Effector memory CD4-positive, alpha-beta T cell (primary cell): Measurements from ENCODE around the gene OR2T35.

Experiments
- DNase-seq, 3 donors: peaks; one replicate each; pipeline ENCODE4 v3.0.0-alpha.2; 2020
- H3K27ac ChIP-seq: 2 replicates; pipeline ENCODE4 v1.7.0; 2013; ENCODE audit warnings: mild to moderate bottlenecking, low read length, moderate library complexity; ENCODE audit not compliant: insufficient read depth, poor library complexity, severe bottlenecking
- H3K27me3 ChIP-seq: replicated peaks from 2 replicates; pipeline ENCODE4 v1.7.0; 2013; ENCODE audit warnings: mild to moderate bottlenecking, low read length; ENCODE audit not compliant: insufficient read depth, control insufficient read depth, poor library complexity, severe bottlenecking
- H3K36me3 ChIP-seq: 2 replicates; pipeline ENCODE4 v1.7.0; 2013; ENCODE audit warnings: mild to moderate bottlenecking, low read length, moderate library complexity; ENCODE audit not compliant: control insufficient read depth, insufficient read depth
- H3K4me1 ChIP-seq: 2 replicates; pipeline ENCODE4 v1.7.0; 2013; ENCODE audit warnings: low read length, mild to moderate bottlenecking; ENCODE audit not compliant: control insufficient read depth, insufficient read depth, poor library complexity, severe bottlenecking
- H3K4me3 ChIP-seq: 2 replicates; pipeline ENCODE4 v1.7.0; 2013; ENCODE audit warnings: low read length, low read depth, mild to moderate bottlenecking; ENCODE audit not compliant: insufficient read depth, poor library complexity, severe bottlenecking
- H3K9me3 ChIP-seq: 2 replicates; pipeline ENCODE4 v1.7.0; 2013; ENCODE audit warnings: mild to moderate bottlenecking, low read length, moderate library complexity; ENCODE audit not compliant: control insufficient read depth

The OR2T35 gene

DNA sequence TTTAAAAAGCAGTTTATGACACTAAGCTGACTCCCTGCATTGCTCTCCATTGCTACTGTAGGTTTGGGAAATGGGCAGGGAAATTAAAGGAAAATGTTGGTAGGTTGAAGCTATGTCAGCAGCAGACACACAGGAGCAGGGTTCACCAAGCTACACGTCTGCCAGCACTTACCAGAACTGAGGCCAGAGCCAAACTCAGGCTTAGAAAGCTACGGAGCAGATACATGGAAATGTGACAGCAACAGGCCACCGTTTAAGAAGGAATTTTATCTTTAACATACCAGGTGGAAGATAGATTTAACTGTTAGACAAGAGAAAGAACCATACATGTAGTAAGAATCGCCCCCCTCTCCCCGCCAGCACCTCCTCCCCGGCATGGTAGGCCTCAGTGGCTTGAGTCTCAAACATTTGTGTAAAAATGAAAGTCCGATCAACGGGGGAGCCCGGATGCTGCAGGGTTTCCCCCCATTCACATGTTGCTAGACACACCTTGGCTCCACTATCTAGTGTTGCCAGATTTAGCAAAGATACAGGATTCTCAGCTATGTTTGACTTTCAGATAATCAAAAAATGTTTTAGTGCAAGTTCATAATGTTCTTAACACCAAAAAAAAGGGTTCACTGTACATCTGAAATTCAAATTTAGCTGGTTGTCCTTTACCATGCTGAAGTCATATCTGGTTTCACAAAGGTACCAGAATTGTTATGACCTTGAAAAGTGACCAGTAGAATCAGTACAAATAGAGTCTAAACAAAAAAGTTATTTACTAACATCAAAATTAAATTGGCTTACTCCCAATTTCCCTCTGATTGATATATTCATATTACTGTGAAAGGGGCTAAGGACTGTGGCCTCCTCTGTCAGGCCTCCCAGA lies 16.9 kb downstream of the OR2T35 start:
- Histone ChIP-seq H3K4me1 (no peaks in the 10 kb centered on the region), H3K9me3 (no peaks in the 10 kb centered on the region), H3K4me3 (no peak overlapping the region), H3K27me3 (no peaks in the 10 kb centered on the region), H3K27ac (no peak overlapping the region), H3K36me3 (no peaks in the 10 kb centered on the region)
- no peak for DNase-seq

DNA sequence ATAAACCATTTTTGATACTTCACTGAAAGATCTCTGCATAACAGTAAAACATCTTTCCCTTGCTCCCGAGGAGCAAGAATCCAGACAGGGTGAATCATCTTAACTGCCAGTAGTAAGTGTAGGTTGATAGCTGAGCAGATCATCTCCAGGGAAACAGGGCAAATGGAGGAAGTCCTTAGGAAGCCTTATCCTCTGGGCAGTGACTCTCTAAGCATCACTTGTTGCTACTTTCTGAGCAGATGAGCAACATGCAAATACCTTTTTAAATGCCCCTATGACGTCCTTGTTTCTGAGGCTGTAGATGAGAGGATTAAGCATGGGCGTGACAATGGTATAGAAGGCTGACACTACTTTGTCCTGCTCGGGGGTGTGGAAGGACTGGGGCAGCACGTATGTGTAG lies 19.1 kb downstream of the OR2T35 start:
- Histone ChIP-seq H3K27me3 (no peaks in the 10 kb centered on the region), H3K4me3 (no peak overlapping the region), H3K9me3 (no peaks in the 10 kb centered on the region), H3K36me3 (no peaks in the 10 kb centered on the region), H3K27ac (no peak overlapping the region), H3K4me1 (no peaks in the 10 kb centered on the region)
- no peak for DNase-seq

DNA sequence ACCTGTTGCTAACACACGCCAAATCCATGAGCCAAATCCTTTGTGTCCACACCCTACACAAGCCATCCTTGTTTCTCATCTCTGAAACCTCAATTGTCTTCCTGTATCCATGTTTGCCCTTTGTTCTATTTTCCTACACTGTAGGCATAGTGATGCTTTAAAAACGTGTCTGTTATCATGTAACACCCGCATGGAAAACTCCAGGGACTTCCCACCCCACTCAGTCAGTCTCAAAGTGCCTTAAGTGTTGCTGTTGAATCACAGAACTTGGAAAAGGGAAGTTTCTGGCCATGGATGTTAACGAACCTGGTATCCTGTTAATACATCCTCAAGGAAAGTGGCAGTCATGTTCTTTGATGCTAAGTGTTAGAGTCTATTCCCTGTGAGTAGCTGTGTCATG lies 19.9 kb downstream of the OR2T35 start:
- no peaks in the 10 kb centered on the region for H3K4me1 ChIP-seq
- H3K36me3 ChIP-seq: no peaks in the 10 kb centered on the region
- no peaks in the 10 kb centered on the region for H3K27me3 ChIP-seq
- H3K27ac ChIP-seq: no peak overlapping the region
- no peak overlapping the region for H3K4me3 ChIP-seq
- no peaks in the 10 kb centered on the region for H3K9me3 ChIP-seq
- DNase-seq: no peak

DNA sequence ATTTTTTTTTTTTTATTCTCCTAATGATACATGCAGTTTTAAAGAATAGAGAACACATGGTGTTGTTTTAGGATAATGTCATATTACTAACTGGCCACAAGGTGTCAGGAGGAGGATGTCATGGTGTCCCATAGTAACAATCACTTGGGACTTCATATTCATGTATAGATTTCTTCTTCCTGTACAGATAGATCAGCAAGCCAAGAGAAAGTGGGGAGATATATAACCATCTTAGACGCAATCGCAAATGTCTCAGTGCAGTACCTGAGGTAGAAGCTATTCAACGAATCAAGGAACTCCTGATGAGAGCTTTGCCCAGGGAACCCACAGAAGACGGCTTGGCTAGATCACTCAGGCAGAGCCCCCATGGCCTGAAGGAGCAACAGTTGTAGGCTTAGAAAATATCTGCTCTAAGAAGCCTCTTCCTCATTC lies 22.5 kb downstream of the OR2T35 start:
- Histone ChIP-seq H3K36me3 (no peaks in the 10 kb centered on the region), H3K4me3 (no peak overlapping the region), H3K9me3 (no peaks in the 10 kb centered on the region), H3K27ac (no peak overlapping the region), H3K27me3 (no peaks in the 10 kb centered on the region), H3K4me1 (no peaks in the 10 kb centered on the region)
- DNase-seq: no peak

DNA sequence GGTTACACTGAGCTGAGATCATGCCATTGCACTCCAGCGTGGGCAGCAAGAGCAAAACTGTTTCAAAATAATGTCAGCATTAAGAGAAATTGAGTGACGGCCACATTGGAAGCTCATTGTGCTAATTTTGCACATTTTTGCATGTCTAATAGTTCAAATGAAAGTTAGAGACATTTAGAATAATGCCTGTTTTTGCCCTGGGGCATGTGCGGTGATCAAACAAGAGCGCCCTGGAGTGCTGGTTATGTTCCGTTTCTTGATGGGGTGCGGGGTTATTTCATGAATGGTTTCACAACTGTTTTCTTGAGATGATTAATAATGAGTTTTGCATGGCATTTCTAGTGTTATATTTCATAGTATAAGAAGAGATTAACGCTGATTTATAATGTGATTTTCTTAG lies 23.3 kb downstream of the OR2T35 start:
- Histone ChIP-seq H3K4me1 (no peaks in the 10 kb centered on the region), H3K36me3 (no peaks in the 10 kb centered on the region), H3K27ac (no peak overlapping the region), H3K9me3 (no peaks in the 10 kb centered on the region), H3K4me3 (no peak overlapping the region), H3K27me3 (no peaks in the 10 kb centered on the region)
- no peak for DNase-seq

DNA sequence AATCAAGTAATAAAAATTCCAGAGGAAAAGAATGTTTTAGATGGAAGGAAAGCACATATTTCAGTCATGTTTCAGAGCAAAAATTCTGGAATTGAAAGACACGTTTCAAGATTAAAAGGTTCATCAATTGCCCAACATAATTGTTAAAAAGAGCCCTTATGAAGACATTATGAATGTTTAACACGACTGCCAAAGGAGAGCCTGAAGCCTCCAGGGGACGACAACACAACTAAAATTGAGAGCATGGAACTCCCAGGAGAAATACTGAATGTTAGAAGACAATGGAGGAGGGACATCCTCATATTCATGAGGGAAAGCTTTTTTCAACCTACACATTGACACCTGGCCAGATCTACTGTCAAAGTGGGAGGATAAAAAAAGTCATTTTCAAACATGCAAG lies 26.2 kb downstream of the OR2T35 start:
- Histone ChIP-seq H3K4me1 (no peaks in the 10 kb centered on the region), H3K27ac (no peak overlapping the region), H3K4me3 (no peak overlapping the region), H3K27me3 (no peaks in the 10 kb centered on the region), H3K36me3 (no peaks in the 10 kb centered on the region), H3K9me3 (no peaks in the 10 kb centered on the region)
- peak in 1 of 3 donors; percentile 7 for DNase-seq

DNA sequence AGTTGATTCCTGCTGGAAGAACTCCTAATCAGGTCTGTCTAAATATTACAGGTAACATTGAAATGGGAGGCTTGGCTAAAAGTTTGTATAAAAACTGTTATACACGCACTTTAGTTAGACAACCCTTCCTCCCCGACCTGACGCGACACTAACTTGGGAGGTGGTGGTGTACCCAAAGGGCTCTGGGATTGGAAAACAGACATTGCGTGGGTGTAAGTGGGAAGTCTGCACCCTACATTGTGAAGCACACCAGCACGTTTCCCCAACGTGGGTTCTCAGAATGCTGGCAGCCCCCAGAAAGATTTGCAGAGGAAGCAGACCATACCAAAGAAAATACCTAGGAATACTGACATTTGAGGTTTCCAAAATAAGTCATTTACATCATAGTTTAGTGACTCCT lies 27.0 kb downstream of the OR2T35 start:
- Histone ChIP-seq H3K27me3 (no peaks in the 10 kb centered on the region), H3K9me3 (no peaks in the 10 kb centered on the region), H3K36me3 (no peaks in the 10 kb centered on the region), H3K27ac (no peak overlapping the region), H3K4me1 (no peaks in the 10 kb centered on the region), H3K4me3 (no peak overlapping the region)
- DNase-seq: no peak

DNA sequence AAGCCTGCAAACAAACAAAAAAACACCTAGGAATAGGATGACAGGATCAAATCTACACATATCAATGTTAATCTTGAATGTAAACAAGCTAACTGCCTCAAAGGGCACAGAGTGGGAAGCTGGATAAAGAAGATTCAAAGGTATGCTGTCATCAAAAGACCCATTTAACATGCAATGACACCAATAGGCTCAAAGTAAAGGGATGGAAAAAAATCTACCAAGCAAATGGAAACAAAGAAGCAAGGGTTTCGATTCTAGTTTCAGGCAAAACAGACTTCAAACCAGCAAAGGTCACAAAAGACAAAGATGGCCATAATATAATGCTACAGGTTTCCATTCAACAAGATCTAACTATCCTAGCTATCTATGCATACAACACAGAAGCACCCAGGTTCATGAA lies 31.3 kb downstream of the OR2T35 start:
- no peak overlapping the region for H3K4me3 ChIP-seq
- no peaks in the 10 kb centered on the region for H3K9me3 ChIP-seq
- H3K27ac ChIP-seq: no peak overlapping the region
- H3K27me3 ChIP-seq: no peaks in the 10 kb centered on the region
- no peaks in the 10 kb centered on the region for H3K36me3 ChIP-seq
- no peak for DNase-seq
- no peaks in the 10 kb centered on the region for H3K4me1 ChIP-seq

DNA sequence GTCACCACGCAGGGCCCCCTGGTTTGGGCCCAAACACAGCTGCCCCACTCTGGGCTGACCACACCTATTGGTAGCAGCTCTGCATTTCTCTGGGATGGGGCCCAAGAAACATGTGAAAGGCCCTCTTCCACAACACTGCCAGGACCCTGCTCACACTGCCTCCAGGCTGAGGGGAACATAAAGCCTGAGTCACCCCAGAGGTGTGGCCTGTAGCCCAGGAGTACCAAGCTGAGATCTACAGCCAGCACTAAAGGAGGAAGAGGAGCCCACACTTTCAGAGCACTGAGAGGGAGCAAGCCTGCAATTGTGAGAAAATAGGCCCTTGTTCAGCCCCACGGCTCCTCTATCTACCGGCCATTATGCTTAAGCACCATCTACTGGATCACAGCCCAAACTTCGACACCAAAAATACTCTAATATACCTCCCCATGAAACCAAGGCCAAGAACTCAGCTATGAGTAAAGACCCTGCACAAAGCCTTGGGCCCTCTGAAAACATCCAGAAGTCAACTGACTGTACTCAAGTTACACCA lies 33.1 kb downstream of the OR2T35 start:
- H3K27me3 ChIP-seq: no peaks in the 10 kb centered on the region
- no peak overlapping the region for H3K27ac ChIP-seq
- no peak for DNase-seq
- no peaks in the 10 kb centered on the region for H3K9me3 ChIP-seq
- no peak overlapping the region for H3K4me3 ChIP-seq
- no peaks in the 10 kb centered on the region for H3K4me1 ChIP-seq
- no peaks in the 10 kb centered on the region for H3K36me3 ChIP-seq

DNA sequence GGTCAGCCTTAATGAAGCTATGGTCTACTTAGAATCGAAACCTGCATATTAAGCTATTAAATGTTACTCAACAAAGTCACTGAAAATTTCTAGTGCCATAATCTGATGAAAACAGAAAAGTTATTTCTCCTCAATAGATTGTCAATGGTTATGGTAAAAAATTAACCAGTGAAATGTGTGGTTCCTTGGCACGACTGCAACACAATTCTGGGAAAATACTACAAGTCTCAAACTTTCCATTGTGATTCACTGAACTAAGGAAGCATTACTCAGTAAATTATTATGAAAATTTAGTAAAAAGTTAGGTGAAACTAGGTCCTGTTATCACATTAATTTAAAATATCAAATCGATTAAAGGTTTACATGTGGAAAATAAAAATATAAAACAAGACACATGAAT lies 34.8 kb downstream of the OR2T35 start:
- H3K4me3 ChIP-seq: no peak overlapping the region
- DNase-seq: no peak
- H3K36me3 ChIP-seq: no peaks in the 10 kb centered on the region
- no peak overlapping the region for H3K27ac ChIP-seq
- H3K9me3 ChIP-seq: no peaks in the 10 kb centered on the region
- no peaks in the 10 kb centered on the region for H3K4me1 ChIP-seq
- H3K27me3 ChIP-seq: no peaks in the 10 kb centered on the region
